NCI-H2171 (cell line): Measurements from ENCODE around the gene ISG20L2.

Experiments
- DNase-seq: peaks from one replicate; lab custom pipeline; 2025; lab: John Stamatoyannopoulos, UW

Gene ISG20L2

DNA sequence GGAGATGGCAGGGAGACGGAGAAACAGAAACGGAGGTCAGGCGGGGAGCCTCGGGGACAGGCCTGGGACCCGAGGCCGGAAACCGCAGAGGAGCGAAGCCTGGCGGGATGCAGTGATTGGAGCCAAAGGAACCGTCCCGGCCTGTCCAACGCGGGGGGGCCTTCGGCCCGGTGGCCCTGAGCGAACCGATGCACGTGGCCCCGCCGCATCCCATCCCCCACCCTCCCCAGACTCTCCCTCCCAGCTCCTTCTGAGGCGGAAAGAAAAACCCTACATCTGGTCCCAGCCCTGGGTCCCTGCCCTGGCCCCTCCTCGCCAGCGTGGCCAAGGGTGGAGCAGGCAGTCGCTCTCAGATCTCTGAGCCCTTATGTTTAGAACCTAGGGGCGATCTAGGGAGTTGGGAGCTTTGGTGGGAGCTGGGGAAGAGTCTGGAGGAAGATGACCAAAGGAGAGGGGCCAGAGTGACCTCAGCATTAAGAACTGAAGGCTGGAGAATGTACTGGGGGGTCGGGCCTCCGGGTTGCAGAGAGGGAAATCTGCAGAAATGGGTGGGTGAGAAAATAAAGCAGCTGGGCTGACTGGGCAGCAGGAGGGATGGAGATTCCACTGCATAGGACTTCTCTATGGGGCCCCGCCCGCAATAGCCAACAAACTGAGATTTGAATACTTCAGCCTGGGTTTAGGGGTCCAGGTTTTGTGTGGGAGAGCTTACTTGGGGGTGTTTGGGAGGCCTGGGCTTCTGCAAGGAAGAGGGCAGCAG, 21.7 kb downstream of the ISG20L2 start:
- peak; percentile 38 for DNase-seq

DNA sequence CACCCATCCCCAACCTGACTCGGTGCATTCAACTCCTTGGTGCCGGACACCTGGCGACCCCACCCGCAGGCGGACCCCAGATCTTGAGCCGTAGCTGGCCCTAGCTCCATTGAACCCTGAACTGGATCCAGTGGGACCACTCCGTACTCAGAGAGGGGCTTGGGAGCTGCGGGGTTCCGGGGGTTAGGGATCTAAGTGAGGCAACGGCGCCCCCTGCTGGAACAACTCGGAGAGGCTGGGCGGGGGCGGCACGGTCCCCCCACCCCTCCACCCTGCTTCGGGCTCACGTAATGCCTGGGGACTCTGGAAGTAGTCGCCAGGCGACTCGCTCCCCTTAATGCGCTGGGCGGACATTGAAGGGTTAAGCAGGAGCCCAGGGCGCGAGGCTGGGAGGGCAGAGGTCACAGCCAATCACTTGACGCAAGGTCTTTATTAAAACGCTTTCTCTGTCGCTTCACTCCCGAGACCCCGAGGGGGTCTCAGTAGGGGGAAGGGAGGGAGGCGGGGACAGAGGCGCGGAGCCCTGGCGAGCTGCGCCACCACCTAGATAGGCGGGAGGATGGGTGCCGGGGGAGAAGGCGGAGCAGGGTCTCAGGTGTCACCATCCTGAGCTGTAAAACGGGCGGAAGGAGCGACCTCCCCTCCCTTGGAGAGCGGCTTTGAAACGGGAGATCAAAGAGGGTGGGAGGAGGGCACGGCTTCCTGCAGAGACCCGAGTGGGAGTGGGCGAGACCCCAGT, 22.5 kb downstream of the ISG20L2 start:
- peak; percentile 80 for DNase-seq

DNA sequence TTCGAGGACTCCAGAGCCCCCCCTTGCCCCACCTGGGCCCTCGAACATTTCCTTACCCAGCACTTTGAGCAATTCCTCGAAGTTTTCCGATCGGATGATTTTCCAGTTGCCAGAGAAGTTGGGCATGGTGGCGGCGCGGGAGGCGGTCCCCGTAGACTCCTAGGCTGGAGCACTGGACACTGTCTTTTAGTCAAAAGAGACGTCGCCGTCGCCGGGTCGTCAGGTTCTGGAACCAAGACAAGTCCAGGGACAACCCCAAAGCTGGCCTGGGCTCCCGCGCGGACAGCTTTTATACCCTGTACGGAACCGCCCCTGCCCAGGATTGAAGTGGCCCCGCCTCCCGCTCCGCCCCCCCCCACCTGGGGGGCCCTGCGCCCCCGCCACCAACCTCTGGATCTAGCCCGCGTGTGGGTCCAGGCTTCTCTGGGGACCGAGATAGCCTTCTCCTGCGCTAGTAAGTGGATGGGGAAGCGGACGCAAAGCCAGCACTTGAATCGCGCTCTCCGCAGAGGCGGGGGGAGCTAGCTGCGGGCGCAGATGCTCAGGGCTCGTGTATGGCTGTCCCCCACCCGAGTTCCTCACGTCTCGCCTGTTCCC, 23.1 kb downstream of the ISG20L2 start, which contains the start of gene CRABP2:
TSS of gene CRABP2 (minus strand) at position 263 of the 597 bp plus-strand sequence. CDS start at position 126, 137 bp downstream.
- peak; percentile 41 for DNase-seq

DNA sequence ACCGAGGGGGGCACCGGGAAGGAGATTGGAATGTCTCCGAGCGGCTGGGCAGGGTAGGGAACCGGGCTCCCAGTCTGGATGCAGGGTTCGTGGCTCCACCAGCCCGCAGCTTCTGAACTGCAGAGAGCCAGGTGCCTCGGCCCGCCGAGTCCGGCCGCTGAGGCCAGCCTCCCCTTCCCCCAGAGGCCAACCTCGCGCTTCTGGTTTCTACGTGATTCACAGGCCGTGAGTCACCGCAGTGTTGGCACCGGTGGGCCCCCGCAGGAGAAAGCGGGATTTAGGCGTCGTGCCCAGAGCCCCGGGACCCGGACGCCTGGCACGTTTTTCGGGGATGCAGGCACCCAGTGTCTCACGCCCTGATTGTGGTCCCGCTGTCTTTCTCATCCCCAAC, 23.6 kb downstream of the ISG20L2 start:
- no peak for DNase-seq

DNA sequence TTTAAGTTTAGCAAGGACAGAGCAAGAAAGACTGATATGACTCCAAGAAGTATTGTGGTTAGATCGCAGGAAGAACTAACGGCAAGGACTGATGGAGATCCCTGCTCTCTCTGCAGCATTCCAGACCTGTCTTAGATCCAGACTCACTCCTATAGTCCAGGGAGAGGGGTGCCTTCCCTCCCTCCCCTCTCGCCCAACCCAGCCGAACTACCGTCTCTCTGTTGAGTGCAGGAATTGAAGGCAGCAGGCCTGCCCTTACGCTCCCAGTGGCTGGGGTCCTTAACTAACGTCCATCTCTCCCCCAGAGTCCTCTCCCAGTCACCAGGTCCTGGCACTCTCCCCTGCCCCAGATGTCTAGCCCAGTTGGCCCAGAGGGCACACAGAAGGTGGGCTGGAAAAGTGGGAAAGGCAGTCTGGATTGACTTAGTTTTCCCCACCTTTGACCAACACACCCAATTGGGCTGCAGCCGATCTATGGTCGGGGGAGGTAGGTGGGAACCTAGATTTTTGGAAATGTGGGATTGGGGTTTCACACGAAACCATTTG, 24.3 kb downstream of the ISG20L2 start:
- DNase-seq = no peak

DNA sequence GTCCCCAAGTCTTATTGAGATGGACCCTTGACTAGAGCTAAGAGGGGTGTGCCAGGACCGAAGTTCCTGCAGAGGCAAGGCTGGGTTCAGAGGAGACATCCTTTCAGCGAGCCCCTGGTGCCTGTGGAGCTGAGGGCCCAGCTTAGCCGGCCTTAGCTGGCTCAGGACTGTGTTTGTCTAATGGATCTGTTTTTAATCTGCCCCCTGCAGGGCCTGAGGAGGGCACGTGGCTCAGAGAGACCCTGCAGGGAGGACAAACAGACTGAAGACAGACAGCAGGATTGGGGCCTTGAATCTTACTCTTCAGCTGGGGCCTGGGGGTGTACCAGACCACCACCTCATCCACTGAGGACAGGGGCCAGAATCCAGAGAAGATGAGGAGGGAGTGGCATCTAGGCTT, 24.8 kb downstream of the ISG20L2 start:
- no peak for DNase-seq

DNA sequence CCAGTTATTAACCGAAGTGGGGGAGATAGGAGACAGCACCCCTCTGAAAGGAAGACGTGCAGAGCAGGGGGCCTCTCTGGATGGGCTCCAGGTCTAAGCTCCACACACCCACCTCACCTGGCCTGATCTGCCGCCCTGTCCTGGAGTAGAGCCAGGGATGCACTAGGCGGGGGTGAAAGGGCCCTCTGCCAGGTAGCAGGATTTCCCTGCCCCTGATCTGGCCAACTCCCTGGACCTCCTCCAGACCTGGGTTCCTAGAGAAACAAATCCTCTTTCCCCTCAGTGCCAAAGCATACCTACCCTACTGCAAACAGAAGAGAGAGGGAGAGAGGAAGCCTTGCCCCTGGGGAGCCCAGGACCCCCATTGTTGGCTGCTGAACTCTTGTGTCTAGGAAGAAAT, 25.2 kb downstream of the ISG20L2 start:
- DNase-seq = no peak

DNA sequence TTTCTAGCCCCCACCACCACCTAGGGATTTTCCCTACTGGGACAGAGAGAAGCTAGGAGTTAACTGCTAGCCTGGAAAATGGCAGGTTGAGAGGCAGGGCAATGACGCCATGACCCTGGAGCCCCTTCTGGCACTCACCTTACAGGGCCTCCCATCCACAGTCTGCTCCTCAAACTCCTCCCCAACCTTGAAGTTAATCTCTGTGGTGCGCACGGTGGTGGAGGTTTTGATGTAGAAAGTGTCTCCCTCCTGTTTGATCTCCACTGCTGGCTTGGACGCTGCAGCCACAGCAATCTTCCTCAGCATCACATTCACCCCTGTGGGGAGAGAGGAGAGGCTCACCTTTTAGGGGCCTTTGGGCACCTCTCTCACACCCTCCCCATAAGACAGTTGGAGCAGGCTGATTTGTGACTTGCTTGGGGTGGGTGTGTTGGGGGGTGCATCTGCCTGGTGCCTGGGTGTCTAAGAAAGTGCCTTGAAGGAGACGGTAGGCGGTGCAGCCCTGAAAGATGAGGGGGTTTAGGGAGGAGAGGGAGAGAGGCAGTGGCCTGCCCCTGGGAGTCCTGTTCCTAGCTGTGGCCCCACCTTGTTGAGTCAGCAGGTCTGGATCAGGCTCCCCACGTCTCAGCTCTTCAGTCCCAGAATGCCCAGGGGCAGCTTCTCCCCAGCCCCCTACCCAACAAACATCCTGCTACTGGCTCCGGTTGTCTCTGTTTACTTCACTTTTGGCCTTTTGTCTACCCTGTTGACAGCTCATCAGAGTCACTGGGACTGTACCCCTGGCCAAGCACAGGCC, 27.6 kb downstream of the ISG20L2 start:
- DNase-seq = no peak

DNA sequence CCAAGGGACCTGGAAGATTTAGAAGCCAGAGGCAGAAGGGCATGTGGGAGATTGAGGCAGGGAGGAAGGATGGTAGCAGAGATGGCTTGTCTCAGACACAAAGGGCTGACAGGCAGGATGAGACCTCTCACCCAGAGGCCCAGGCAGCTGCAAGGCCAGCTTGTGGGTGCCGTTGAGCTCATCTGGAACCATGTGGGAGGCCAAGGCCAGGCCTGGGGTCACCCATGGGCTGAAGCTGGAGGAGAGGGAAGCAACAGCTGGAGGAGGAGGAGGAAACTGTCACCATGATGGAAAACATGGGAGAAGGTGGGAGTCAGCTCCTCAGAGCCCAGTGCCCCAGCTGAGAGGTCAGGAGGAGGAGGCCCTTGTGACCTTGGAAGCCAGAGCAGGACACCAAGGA, 29.6 kb downstream of the ISG20L2 start:
- no peak for DNase-seq

DNA sequence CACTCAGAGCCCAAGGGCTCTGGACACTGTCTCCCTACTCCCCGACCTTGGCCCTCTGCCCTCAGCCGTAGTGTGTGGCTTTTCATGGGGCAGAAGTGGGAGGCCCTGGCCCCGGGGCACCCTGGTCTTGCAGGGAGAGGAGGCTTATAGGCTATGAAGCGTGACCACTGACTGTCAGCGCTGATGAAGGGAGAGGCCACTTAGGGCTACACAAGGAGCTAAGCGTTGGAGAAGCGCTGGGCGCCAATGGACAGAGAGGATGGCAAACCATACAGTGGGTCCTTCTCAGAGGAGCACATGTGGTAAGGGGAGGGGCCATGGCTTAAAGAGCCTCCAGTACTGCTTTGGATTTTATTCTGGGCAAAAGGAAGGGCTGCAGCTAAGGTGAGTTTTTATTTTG, 31.1 kb downstream of the ISG20L2 start:
- no peak for DNase-seq

DNA sequence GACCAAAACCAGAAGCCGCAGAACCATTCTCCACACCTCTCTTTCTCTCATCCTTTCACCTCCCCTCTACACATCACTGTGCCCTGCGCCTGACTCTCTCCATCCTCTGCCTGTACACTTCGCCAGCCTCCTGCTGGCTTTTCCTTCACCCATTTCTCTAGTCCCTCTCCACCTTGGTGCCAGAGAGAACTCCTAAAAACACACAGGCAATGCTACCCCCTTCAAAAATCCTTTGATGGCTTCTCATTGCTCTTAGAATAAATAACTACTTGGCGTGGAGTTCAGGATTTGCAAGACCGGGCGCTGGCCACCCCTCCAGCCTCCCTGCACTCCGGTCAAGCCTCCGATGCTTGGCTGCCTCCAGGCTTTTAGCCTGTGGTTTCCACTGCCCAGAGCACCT, 31.8 kb downstream of the ISG20L2 start:
- DNase-seq = no peak

DNA sequence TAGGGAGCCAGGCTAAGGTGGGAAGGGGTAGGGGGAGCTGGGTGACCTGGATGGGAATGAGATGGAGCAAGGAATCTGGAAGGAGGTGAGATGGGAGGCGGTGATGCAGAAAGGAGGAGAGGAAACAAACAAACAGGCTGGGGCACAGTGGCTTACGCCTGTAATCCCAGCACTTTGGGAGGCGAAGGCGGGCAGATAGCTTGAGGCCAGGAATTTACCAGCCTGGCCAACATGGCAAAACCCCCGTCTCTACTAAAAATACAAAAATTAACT, 33.9 kb downstream of the ISG20L2 start:
- no peak for DNase-seq

DNA sequence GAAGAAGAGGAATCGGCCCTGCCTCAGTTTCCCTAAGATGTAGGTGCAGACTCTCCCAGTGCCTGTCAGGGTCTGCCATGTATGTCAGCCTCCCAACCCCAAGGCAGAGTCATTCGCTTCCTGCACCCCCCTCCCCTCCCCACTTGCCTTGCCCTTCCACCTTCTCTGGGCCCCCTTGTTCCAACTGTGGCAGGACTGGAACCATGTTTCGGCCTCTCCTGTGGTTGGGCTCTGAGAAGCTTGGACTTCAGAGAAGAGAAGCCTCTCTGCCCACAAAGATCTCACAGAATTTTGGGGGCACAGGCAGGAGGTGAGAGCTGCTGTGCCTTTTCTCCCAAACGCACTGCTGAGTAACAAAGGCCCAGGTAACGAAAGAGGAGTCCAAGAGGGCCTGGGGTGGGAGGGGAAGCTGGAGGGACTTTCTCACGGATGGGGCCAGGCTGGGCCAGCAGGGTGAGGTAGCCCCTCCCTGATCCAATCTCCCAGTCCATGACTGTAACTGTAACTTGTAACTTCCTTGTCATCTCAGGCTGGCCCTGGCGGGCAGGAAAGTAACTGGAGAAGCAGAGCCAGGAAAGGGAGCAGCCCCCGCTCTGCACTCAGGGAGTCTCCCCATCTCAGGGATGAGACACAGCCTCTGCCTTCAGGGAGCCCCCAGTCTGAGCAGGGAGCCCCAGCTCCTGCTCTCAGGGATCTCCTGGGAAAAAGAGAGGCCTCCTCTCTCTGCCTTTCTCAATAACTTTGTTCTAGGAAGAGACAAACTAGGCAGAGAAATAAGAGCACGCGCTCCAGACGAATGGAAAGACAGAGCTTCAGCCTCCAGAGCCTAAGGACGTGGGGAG, 34.5 kb downstream of the ISG20L2 start:
- no peak for DNase-seq

DNA sequence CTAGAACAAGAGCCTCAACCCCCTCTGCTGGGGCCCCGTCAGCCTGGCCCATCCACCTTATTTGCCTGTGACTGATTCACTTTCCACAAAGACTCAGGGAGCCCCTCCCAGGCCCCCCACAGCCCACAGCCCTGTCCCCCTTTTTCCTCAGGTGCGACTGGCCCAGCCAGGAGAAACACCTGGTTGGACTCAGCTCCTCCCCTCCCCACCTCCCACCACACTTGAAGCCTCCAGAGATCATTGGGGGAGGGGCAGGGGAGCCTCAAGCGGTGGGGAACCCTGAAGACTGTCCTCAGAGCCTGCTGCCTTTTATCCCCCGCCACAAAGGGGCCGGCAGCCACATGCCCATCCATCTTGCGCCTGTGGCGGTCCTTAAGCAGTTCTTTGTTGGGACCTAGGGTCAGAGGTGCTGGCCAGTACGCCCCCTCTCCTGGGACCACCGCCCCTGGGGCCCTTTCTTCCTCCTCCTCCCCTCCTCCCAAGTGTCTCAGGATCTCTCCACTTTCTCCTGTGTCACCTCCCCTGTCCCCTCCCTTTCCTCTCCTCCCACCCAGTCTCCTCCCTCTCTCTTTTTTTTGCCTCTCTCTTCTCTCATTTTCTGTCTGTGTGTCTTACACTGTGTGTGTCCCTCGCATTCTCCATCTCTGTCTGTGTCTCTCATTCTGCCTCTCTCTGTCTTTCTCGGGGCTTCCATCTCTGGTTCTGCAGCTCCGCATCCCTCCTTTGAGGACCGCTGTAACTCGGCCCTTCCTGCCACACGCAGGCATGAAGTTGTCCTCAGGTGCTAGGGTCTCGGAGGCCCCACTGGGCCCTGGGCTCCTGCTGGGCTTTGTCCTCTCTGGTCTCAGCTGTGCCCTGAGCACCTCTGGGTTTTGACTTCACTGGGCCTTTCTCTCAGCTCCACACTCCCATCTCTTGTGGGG, 35.4 kb downstream of the ISG20L2 start:
- peak; percentile 67 for DNase-seq

DNA sequence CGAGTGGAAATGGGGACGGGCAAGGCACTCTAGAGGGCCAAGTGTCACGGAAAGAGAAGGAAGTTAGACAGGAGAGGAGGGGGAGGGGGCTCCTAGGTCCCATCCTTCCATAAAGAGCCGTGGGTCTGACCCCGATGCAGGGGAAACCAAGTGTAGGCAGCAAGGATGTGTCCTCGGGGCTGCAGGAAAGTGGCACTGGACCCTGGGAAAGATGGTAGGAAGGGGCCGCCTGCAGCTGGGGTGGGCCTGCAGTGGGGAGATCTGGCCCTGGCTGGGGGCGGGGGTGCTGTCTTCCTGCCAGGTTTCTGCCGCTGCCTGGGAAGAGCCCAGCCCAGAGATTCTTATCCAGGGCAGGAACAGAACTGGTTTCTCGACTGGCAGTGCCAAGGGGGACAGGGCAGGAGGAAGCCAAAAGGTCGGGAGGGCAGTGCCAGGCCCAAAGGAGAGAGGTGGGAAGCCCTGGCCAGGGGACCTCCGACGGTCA, 36.1 kb downstream of the ISG20L2 start:
- no peak for DNase-seq

DNA sequence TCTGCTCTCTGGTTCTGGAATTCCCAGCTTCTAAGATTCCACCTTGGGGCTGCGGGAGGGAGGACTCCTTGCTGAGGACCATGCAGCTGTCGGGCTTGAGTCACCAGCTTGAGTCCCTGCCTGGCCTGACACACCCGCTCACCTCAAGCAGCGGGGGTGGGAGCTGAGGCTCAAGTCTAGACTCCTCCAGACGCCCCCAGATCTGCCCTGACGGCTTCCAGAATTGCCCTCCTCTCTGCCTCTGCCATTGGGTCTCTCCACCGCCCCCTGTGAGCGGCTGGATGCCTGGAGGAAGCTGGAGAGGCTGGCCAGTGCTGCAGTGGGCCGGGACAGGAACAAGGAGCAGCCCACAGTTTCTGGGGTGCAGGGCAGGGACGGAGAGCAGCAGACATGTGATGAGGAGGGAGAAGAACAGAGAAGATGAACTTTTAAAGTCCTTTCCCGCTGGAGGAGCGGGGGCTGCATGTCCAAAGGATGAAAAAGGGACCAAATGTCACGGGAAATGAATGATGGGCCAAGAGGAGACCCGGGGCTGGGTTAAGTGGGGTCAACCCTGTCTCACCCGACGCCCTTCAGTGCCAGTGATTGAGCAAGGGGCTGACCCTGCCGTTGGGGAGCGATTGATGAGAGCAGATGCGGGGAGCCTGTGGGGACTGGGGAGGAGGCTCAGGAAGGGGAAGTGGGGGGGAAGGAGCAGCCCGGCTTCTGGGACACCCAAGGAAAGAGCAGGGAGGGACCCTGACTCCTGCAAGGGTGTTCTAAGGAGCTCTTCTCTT, 36.7 kb downstream of the ISG20L2 start:
- DNase-seq = no peak

DNA sequence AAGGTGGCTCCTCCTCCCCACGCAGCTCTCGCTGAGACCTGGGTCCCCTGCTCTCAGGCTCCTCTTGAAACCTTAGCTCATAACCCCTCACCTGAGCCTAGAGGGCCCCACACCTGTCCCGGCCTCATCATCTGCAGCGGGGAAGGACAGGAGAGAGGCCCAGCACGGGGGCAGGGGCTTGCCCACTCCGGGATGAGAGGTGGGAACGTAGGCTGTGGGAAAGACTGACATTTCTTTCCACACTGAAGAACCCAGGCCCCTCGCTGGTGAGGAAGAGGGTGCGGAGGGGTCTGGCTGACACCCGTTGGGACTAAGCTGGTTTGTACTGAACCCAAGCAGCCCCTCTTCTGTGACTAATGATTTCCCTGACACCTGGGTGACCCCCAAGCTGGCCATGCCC, 37.4 kb downstream of the ISG20L2 start:
- DNase-seq = no peak

DNA sequence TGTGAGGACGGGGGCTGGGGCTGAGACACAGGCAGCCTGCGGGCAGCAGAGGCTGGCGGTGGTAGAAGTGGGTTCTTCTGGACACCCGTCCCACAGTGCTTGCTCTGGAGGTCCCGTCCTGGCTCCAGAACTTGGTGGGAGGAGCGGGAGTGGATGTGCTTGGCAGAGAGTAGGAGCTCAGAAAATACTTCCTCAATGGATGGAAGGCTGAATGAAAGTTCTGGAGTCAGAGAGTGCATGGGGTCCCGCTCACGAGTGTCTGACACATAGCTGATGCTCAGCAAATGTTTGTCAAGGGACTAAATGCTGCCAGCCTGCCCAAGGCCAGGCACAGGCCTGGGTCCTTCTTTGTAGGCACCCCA, 37.9 kb downstream of the ISG20L2 start:
- DNase-seq = no peak

DNA sequence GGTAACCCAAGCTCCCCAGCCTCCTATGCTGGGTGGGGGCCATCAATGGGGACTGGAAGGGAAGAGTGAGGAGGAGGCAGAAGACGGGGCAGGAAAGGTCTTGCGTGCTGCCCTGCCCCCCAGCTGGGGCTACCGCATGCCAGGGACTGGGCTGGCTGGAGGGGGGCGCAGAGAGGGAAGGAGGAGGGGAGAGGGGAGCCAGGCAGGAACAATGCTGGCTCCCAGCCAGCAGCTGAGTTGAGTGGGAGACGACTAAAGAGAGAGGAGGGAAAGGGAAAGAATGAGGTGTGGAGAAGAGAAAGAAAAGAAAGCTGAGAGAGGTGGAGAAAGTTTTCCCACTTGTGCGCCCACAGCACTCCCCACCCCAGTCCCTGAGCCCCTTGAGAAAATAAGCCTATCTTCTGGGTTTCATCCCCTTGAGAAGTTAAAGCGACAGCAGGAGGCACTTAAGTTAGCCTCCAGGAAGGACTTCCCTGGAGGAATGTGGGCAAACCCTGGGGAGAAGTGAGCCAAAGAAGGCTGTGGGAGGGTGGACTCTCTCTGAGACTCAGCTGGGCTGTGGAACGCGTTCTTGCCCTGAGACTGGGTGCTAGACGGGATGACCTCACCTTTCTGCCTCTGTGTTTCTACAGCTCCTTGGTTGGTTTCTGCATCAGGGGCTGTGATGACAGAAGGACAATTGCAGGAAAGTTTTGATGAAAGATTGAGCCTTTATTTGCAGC, 38.5 kb downstream of the ISG20L2 start:
- peak; percentile 18 for DNase-seq
